ENCODE results near the gene DAAM1.

DNA sequence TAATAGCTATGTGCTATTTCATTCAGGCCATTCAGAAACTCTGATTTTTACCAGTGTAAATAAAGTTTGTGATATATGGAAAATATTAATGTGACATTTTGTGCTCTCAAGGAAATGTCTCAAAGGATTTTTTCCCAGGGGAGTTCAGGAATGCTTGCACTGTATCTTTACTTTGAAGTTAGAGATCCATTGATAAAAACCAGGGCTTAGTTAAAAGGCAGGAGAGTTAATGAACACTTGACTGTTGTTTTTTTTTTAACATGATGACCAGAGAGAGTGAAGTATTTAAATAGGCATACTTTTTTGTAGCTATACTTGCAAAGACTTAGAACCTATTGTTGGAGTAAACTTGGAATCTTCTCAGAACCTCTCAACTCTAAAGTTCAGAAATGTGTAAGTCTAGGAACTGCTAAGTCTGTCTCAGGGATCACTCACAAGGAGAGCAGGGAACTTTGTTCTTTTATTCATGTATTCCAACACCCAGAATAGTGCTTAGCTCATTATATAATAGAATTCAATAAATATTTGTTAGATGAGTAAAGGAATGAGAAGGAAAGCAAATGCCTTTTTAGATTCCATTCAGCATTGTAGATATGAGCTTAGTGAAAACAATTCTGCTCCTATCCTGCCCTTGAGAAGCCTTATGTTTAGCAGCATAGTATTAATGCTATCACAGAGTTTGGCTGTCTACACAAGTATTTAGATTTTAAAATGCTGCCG is 117.5 kb downstream of the DAAM1 start:
- no peak for TF ChIP-seq CTCF (IDR thresholded peaks at IDR 0.05)
- no peak for TF ChIP-seq POLR2A (IDR thresholded peaks at IDR 0.05)

Data from breast epithelium (tissue), 3 donors.